Duodenal mucosa (tissue), 2 donors: Measurements from ENCODE around the gene LRRC74B.
"Not testable (repeated sequence)": the region's sequence is repeated elsewhere in the genome, so short reads cannot be mapped to it uniquely, and the experiment has no call there.

Experiments
- H3K27ac ChIP-seq: one replicate; pipeline ENCODE4 v1.7.0; 2013; ENCODE audit warnings: low read depth, low read length
- H3K27me3 ChIP-seq, 2 donors: one replicate each; pipeline ENCODE4 v1.7.0; 2013; ENCODE audit warnings: low read length in 2 of 2, control low read depth in 1 of 2; ENCODE audit not compliant: insufficient read depth in 2 of 2, control insufficient read depth in 1 of 2
- H3K36me3 ChIP-seq, 2 donors: one replicate each; pipeline ENCODE4 v1.7.0; 2013; ENCODE audit warnings: low read length in 2 of 2, control low read depth in 1 of 2; ENCODE audit not compliant: insufficient read depth in 2 of 2, control insufficient read depth in 1 of 2
- H3K4me1 ChIP-seq, 2 donors: one replicate each; pipeline ENCODE4 v1.7.0; 2013; ENCODE audit warnings: low read length in 2 of 2, control low read depth in 1 of 2; ENCODE audit not compliant: insufficient read depth in 2 of 2, control insufficient read depth in 1 of 2
- H3K4me3 ChIP-seq, 2 donors: one replicate each; pipeline ENCODE4 v1.7.0; 2013; ENCODE audit warnings: low read length in 2 of 2, low read depth in 1 of 2
- H3K9ac ChIP-seq, 2 donors: one replicate each; pipeline ENCODE4 v1.7.0; 2013; ENCODE audit warnings: low read length in 2 of 2, low read depth in 1 of 2
- H3K9me3 ChIP-seq, 2 donors: one replicate each; pipeline ENCODE4 v1.7.0; 2013; ENCODE audit warnings: low read length in 2 of 2, control low read depth in 1 of 2; ENCODE audit not compliant: control insufficient read depth in 1 of 2

LRRC74B gene

DNA sequence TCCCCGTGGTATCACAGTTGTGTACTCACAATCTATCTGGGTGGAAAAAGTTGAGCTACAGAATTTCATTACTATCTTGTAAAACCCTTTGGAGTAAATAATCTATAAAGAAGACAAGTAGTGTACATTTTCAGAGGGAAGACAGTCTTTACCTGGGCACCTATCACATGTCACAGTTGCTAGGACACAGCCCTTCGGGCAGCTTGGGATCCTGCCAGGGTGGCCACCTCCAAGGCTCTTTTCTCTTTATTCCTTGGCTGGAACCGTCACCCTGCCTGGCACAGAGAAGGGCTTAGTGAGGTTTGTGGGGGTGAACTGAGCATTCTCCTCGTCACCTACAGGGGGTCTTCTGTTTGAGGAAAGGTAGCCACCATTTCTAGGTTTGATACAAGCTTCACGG lies 23.6 kb downstream of the LRRC74B start:
- Histone ChIP-seq H3K4me3 (no peak overlapping the region), H3K27me3 (no peaks in the 10 kb centered on the region), H3K4me1 (no peaks in the 10 kb centered on the region), H3K27ac (no peak overlapping the region), H3K36me3 (no peaks in the 10 kb centered on the region), H3K9me3 (no peaks in the 10 kb centered on the region), H3K9ac (no peak overlapping the region)

DNA sequence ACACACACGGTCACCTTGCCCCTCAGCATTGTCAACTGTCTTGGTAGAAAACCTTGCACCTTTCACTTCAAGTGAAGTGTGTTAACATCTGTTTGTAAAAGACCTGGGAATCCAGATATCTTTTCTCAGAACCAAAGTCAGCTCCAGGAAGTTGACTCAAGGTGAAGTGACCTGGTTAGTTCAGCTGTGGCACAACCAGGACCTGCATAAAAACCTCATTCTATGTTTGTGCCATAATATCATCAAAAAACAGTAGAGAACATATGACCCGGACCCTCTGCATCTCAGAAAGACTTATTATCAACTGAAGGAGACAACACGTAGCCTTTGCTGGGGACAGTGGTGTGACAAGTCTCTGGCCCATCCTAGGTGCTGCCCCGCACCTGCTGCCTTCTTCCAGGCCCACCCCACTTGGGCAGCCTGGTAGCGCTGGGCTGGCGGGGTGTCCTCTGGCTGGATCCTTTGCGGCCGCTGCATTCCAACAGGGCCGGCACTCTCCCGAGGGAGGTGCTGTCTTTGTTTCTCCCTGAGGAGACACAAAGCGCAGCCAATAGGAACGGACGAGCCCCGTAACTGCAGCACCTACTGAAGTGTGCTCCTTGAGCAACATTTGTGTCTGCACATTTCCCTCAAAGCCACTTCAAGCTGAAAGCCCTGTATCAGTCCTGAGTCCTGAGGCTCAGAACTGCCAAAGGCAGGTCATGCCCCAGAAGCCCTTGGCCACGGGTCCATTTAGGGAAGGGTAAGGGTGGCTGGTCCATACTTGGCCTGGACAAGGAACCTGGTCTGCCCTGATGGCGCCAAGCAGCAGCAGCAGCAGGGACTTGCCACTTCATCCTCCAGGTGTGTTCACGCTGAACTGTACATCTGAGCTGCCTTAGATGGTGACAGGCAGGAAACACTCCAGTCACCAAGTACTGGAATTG lies 25.2 kb downstream of the LRRC74B start:
- H3K36me3 ChIP-seq: no peaks in the 10 kb centered on the region
- H3K27ac ChIP-seq: no peak overlapping the region
- H3K4me3 ChIP-seq: no peak overlapping the region

DNA sequence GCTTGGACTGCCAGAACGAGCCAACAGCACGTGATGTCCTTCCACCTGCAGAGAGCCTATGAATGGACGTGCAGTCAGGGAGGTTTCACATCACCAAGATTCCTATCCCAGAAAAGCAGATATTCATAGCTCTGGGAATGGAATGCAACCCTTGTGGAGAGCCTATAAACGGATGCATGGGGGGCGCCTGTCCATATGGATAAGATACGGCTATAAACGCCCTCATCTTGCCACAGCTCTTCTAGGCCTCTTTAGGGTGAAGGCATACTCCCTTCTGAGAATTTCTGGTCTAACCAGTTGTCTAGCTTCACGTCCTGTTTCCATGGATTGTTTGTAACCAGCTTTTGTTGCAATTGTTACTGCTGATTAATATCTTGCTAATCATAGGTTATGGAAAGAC lies 26.1 kb downstream of the LRRC74B start:
- not testable (repeated sequence) for H3K27ac ChIP-seq, H3K4me3 ChIP-seq, H3K9ac ChIP-seq, H3K36me3 ChIP-seq, H3K27me3 ChIP-seq, H3K9me3 ChIP-seq, H3K4me1 ChIP-seq

More for the DNA sequence above, 25.2 kb downstream of the LRRC74B start:
- H3K9ac ChIP-seq: no peak overlapping the region
- H3K9me3 ChIP-seq: no peaks in the 10 kb centered on the region
- H3K27me3 ChIP-seq: no peaks in the 10 kb centered on the region
- H3K4me1 ChIP-seq: no peaks in the 10 kb centered on the region

DNA sequence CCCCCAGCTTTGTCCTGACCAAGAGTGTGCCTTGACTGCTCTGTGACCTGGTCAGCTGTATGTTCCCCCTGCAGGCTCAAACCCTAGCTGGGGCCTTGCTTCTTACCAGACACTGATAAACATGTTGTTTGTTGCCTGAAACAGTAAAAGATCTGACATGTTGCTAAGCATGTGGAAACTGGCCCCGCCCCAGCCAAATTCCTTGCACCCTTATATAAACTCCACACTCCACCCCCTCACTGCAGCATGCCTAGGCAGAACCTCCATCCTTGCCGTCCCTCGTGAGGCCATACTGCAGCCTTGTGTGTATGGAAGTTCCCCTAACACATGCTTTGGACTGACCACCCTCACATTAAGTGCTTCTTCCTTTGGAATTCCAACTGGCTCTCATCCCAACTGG lies 27.3 kb downstream of the LRRC74B start:
- Histone ChIP-seq H3K4me1 (no peaks in the 10 kb centered on the region), H3K27me3 (no peaks in the 10 kb centered on the region), H3K36me3 (no peaks in the 10 kb centered on the region), H3K4me3 (no peak overlapping the region), H3K9me3 (no peaks in the 10 kb centered on the region), H3K9ac (no peak overlapping the region), H3K27ac (no peak overlapping the region)

DNA sequence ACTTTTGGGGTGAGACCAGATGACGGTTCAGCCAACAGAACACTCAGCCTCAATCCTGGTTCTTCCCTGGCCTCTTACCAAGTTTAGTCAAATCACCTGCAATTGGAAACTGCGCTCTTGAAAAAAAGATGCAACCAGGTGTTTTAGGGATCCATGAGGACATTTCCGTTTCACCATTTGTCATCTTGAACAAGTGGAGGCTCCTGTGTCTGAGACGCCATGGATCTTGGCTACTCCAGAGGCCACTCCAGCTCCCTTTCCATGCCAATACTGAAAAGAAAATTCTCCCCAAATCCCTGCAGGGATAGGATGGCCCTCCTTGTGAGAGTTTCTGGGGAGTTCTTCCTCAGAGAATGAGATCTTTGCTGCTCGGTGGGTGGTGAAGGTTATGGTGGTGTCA lies 27.7 kb downstream of the LRRC74B start:
- Histone ChIP-seq H3K27me3 (no peaks in the 10 kb centered on the region), H3K4me3 (no peak overlapping the region), H3K36me3 (no peaks in the 10 kb centered on the region), H3K9ac (no peak overlapping the region), H3K4me1 (no peaks in the 10 kb centered on the region), H3K9me3 (no peaks in the 10 kb centered on the region), H3K27ac (no peak overlapping the region)

DNA sequence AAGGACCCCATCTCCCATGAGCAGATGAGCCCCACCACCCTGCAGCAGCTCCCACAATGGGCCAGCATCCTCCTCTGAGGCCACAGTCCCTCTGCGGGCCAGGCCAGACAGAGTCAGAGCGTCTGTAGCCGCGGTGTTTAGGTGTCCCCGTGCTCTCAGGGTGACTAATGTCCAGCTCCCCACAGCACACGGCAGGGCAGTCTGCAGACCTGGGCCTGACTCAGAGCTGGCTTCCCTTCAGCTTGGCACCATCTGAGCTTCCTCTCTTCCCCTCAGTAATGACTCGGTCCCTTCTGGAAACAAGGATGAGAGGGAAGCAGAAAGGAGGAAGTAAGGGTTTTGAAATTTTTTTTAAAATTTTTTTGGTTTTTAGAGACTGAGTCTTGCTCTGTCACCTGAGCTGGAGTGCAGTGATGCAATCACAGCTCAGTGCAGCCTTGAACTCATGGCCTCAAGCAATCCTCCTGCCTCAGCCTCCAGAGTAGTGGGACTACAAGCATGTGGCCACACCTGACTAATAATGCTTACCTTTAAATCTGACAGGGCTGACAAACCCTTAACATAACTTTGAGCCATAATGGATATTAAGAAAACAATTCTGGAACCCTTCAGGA lies 28.5 kb downstream of the LRRC74B start:
- H3K9me3 ChIP-seq: no peaks in the 10 kb centered on the region
- H3K27me3 ChIP-seq: no peaks in the 10 kb centered on the region
- H3K4me1 ChIP-seq: no peaks in the 10 kb centered on the region
- H3K36me3 ChIP-seq: no peaks in the 10 kb centered on the region
- H3K9ac ChIP-seq: no peak overlapping the region
- H3K4me3 ChIP-seq: no peak overlapping the region
- no peak overlapping the region for H3K27ac ChIP-seq

DNA sequence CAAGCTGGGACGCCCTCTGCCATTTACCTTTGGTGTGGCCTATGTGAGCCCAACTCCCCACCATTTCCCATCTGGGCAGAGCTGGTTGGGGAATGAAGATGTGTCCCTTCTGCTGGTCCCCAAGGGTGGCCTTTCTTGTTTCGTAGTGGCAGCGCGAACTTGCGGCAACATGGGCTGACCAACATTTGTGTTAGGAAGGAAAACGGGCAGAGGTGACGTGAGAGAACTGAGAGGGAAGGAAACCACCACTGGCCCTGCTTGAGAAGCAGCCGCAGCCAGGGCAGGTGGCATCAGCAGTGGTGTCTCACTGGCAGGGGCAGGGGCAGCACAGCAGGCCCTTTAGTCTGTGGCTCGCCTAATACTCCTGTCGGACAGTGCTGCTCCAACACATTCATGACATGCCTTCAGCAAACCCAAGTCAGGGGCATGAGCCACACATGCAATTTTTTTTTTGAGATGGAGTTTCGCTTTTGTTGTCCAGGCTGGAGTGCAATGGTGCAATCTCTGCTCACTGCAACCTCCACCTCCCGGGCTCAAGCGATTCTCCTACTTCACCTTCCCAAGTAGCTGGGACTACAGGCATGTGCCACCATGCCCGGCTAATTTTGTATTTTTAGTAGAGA lies 29.9 kb downstream of the LRRC74B start:
- Histone ChIP-seq H3K4me1 (no peaks in the 10 kb centered on the region), H3K9ac (no peak overlapping the region), H3K4me3 (no peak overlapping the region), H3K27ac (no peak overlapping the region), H3K9me3 (no peaks in the 10 kb centered on the region), H3K36me3 (no peaks in the 10 kb centered on the region), H3K27me3 (no peaks in the 10 kb centered on the region)

DNA sequence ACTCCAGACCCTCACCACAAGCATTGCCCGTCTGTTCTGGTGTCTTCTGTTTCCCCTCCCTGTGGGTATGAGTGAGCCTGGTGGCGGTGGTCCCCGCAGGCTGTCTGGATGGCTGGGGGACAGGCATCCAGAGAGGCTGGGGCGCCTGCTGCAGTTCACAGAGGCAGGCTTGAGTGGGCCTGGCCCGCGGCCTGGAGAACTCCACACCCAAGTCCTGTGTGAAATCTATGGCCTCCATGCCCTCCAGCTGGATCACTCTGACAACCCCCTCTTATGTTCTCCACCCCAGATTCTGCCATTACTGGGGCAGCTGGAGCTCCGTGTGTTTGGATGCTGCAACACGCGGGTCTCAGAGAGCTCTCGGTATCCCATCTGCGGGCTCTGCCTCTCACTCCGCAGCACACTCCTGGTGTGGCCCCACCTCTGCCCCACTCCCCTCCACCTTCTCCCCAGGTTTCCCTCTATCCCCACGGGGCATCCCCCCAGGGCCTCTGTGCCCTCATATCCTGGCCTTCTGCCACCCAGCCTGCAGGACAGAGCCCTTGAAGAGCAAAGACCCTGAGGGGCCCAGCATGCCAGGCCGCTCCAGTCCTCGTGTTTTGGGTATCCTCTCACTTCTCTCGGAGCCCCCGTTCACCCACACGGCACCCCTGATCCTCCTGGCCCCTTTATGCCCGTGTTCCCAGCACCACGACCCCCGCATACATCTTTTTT lies 31.3 kb downstream of the LRRC74B start:
- no peaks in the 10 kb centered on the region for H3K36me3 ChIP-seq
- no peak overlapping the region for H3K4me3 ChIP-seq
- no peaks in the 10 kb centered on the region for H3K27me3 ChIP-seq
- no peaks in the 10 kb centered on the region for H3K4me1 ChIP-seq
- H3K9ac ChIP-seq: no peak overlapping the region
- no peaks in the 10 kb centered on the region for H3K9me3 ChIP-seq
- H3K27ac ChIP-seq: no peak overlapping the region

DNA sequence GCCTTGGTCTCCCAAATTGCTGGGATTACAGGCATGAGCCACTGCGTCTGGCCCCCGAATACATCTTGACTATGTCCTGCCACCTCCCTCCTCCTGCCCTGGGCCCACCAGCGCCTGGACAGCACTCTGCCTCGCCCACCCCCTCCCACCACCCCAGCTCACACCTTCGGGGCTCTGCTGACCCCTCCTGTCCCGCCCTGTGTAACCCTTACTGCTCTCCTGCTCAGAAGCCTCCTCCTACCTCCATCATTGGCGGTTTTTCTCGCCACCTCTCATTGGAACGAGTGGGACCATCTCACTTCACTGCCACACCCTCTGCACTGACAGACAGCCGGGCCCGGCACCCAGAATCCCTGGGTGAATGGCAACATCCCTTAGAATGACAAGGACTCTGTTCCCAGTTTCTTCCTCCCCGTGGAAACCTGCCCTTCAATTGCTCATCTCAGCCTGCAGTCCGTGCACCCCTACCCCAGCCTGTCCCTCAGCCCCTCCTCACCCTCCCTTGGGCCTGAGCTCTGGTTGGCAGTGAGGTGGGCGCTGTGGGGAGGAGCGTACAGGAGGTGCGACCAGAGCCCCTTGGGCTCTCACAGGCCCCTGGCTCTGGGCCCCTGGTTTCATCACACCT lies 32.2 kb downstream of the LRRC74B start:
- H3K4me1 ChIP-seq: no peaks in the 10 kb centered on the region
- no peak overlapping the region for H3K9ac ChIP-seq
- H3K4me3 ChIP-seq: no peak overlapping the region
- no peaks in the 10 kb centered on the region for H3K9me3 ChIP-seq
- no peaks in the 10 kb centered on the region for H3K27me3 ChIP-seq
- H3K27ac ChIP-seq: no peak overlapping the region
- H3K36me3 ChIP-seq: no peaks in the 10 kb centered on the region
